ENCODE measurements around the gene PAPOLB.

- TF ChIP-seq CTCF (IDR thresholded peaks at IDR 0.05) (no peak), POLR2A (IDR thresholded peaks at IDR 0.05) (no peak)
These were observed 23.5 kb upstream of the PAPOLB start for GRCh38 chr7:4885317-4885807.
